Inflammatory macrophage treated with lipopolysaccharide for 4 hours (primary cell): Measurements from ENCODE around the gene FOXJ1.
A peak's percentile ranks its signal among the peaks of the same experiment; 100 is the strongest.
"Not testable (repeated sequence)": the region's sequence is repeated elsewhere in the genome, so short reads cannot be mapped to it uniquely, and the experiment has no call there.

Experiments used
- DNase-seq: peaks from one replicate; pipeline ENCODE4 v3.0.0-alpha.2; 2020

Gene FOXJ1

DNA sequence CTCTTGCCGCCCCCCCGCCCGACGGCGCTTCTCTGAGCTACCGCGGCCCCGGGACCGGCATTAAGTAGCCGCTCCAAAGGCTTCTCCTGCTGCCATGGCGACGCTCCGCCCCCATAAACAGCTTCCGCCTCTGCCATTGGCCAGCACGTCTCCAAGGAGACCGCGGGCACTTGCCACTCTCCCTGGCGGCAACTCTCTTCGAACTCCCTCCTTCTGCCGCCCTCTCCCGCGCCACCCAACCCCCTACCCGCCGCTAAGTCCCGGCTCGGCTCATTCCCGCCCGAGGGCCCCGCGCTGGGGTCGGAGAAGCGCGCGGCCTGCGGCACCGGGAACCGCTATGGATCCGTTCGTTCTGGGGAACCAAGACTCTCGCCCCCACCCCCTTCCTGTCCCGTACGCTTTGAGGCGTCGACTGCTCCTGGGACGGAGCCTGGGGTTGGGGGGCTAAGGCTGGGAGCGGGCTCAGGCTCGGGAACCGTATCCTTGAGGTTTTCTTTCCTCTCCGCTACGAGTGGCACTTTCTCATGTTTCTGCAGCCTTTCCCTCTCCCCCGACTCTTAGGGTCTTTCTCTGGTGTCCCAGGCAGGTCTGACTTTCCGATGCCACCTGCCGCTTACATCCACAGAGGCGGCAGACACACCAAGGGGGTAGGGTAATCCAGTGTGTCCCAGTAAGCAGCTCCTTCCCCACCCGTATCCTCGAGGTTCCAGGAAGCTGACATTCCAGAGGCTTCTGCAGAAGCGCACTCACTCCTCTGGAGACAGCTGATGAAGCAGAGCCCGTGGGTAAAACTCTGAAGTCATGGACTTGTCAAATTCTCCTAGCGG is at the start of gene FOXJ1:
Gene FOXJ1 (minus strand): TSS at position 34 of the 827 bp plus-strand sequence. CDS start 850 bp downstream, outside the sequence.
- peak; percentile 84 for DNase-seq

- no peak for DNase-seq
Measured at GRCh38 chr17:76189741-76190140, 48.7 kb upstream of the FOXJ1 start.

DNA sequence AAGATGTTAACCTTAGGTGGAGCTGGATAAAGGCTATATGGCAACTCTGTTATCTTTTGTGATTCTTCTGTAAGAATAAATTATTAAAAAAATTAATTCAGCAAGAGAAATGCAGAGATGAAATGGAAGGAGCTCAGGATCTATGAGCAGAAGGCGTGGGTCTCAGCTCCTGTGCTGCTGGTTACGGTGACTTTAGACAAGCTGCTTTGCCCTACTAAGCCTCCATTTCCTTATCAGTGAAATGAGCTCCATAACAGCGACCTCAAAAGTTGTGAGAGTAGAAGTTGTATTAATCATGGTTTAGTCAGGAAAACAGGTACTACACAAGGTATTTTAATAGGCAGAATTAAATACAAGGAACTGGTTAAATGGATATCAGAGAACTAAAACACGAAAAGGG is 48.2 kb upstream of the FOXJ1 start:
- DNase-seq = no peak

DNA sequence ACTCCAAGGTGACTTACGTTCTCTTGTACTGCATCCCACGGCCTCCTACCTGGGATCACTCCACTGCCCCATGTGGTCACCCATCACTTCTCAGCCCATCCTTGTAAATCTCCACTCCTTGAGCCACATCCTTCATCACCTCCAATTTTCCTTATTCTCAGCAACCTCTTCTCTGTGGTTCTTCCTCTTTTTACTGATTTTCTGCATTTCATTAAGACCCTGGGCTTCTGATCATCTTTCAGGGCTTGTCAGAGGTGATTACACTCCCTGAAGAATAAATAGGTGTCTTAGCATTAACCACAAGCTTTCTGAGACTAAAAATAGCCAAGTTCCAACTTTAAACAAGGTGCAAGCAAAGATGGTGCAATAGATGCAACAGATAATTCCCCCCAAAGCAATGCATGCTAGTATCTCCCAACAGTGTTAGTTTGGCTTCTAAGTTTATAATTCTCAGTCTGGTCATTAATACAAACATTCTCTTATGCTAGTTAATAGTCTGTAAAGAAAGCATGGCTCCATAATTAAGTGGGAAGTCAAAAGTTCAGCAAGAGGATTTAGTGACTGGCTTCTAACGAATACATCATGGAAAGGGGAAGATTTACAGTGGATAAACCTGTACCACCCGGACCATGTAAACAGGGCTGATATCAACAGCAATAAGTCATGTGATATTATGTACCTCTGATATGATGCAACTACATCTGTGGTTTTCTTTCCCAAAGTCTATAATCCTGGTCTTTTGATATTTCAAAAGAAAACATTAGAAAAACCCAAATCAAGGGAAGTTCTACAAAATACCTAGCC is 47.4 kb upstream of the FOXJ1 start:
- no peak for DNase-seq

DNA sequence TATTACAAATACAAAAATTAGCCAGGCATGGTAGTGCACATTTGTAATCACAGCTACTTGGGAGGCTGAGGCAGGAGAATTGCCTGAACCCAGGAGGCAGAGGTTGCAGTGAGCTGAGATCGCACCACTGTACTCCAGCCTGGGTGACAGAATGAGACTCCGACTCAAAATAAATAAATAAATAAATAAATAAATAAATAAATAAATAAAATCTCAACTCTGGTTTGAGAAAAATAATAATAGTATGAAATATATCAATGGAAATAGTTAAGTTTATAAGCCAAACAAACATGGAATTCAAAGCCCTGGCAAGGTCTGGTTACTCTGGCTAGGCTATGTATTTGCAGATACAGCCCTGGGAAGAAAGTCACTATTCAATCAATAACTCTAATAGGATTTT is 45.7 kb upstream of the FOXJ1 start:
- DNase-seq = not testable (repeated sequence)

DNA sequence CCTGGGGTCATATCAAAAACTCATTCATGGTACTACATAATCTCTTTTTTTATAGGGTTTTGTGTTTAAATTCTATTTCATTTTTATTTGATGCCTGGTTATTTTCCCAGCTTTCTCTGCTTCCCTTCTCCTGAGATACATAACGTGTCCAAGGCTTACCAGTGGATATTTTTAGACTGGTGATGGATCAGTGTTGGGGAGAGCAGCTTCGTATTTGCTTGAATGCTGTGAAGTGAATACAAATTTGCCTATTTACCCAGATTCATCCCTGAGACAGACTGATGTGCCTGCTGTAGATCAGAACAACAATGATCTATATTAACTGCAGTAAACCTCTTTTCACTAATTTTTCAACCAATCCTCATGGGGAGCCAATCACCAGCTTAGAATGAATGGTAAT is 43.2 kb upstream of the FOXJ1 start:
- DNase-seq = no peak

GRCh38 chr17:76182016-76182764 is 41.1 kb upstream of the FOXJ1 start:
- peak; percentile 87 for DNase-seq

DNA sequence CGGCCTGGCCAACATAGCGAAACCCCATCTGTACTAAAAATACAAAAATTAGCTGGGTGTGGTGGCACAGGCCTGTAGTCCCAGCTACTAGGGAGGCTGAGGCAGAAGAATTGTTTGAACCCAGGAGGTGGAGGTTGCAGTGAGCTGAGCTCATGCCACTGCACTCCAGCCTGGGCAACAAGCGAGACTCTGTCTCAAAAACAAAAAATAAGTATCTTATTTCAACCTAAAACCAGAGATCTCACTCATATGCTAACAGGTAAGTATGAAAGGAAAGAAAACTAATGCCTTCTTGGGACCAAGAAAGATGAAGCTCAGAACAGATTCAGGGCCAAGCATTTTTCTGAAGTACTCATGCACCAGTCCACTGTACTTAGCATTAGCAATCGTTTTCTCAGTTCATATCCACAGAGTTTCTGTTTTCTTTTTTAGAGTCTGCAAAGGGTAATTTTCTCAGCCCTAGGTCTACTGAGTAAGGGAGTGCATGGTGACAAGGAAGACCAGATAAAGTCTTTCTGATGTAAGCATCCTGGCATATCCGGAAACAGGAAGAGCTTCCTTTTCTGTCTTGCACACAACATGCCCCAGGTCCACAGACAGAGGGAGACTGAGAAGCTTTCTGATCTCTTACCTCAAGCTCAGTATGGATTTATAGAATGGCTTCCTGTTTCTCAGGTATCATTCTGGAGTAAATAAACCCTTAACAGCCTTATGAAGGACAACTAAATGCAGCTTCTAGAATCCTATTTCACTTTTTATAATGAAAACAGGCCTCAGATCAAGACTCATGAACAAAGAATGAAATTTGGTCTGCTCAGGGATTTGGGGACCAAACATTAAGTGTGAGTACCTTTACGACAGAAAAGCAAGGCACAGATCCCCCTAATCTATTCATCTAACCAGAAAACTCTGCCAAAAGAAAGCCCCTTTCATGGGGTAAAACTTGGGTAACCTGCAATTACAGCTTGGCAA is 38.7 kb upstream of the FOXJ1 start:
- peak; percentile 16 for DNase-seq

DNA sequence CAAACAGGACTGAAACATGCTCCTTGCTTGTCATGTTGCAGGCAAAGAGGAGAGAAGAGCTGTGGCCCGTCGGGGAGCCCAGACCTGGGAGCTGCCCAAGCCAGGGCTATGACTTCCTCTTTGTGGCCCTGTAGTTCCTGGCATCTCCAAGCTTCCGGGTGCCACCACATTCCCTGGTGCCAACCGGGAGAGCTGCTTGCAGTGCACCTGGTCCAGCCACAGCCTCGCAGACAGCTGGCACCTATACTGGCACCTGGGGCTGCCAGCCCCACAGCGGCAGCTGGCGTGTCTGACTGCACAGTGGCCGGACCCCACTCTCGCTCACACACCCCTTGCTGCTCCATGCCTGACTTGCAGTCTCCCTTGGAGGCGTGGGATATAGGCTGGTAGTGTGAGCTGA is 37.1 kb upstream of the FOXJ1 start:
- no peak for DNase-seq

GRCh38 chr17:76176701-76177574 is 35.9 kb upstream of the FOXJ1 start:
- no peak for DNase-seq

DNA sequence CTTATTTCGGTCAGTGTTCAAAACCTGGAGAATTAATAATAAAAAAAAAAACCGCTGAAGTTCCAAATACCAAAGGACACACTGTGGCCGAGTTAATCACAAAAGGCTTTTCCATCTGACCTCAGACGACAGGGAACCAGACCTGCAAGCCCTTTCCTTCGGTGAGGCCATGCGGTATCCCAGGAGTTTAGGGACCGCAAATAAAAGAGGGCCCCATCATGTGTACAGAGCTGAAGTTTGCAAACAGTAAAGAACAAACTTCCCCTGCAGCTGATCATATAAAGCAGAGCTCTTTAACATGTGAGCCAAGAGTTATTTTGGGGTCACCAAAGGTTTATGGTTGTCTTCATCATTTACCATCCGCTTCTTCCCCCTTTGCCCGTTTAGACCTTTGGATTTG is 33.0 kb upstream of the FOXJ1 start:
- no peak for DNase-seq

DNA sequence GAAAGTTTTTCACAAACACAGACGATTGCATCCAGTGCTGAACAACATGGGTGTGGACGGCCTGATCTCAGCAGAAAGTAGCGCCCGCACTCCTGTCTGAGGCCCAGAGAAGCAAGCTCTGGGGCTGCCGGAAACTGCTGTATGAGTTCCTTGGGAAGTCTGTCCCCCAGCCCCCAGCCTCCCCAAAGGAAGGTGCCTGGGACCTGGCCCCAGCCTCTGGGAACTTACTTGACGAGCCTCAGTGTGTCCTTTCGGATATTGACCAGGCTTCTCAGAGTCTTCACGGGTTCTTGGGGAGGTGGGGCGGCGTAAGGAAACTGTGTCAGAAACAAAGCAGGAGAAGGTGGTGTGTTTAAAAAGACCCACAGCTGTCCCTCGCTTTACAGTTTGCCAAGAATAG is 32.4 kb upstream of the FOXJ1 start:
- DNase-seq = no peak

GRCh38 chr17:76171706-76172105 is 30.7 kb upstream of the FOXJ1 start:
- no peak for DNase-seq

DNA sequence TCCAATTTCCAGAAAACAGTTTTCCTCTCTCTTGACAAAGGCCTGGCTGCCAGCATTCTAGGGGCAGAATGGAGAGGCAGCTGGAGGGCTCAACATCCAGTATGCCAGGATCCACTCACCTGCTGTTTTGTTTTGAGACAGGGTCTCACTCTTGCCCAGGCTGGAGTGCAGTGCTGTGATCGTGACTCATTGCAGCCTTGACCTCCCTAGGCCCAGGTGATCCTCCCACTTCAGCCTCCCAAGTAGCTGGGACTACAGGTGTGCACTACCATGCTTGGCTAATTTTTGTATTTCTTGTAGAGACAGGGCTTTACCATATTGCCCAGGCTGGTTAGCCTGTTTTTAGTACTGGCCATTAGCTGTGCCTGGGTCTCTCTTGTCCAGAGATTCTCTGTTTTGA is 29.1 kb upstream of the FOXJ1 start:
- no peak for DNase-seq

- no peak for DNase-seq
Measured at GRCh38 chr17:76166906-76167305, 25.9 kb upstream of the FOXJ1 start.

DNA sequence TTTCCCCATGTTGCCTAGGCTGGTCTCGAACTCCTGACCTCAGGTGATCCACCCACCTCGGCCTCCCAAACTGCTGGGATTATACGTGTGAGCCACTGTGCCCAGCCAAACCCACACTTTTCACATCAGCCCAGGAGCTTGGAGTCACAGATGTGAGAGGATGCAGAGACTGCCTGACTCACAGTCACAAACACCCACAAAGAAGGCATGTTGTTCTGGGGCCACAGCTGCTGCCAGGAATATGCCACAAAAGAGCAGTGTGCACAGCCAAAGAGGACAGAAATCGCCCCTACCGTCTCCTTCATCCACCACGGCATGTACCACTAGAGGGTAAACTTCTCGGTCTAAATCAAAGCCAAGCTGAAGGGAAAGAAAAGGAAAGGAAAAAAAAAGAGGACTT is 25.1 kb upstream of the FOXJ1 start:
- DNase-seq = no peak

DNA sequence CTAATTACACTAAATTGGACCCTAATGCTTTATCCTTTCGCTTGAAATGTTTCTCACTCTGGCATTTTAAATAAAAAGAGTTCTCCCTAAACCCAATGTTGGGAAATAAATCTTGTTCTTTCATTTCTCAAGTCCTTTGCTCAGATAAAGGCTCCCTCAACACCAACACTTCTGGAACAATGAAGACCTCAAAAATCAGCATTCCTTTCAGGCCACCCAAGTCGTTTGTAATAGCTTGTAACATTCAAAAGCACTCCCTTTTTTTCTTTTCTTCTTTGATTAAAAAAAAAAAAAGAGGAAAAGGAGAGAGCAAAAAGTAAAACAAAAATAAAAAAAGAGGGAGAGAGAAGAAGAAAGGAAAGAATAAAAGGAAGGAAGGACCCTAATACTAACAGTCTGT is 23.3 kb upstream of the FOXJ1 start:
- DNase-seq = no peak

DNA sequence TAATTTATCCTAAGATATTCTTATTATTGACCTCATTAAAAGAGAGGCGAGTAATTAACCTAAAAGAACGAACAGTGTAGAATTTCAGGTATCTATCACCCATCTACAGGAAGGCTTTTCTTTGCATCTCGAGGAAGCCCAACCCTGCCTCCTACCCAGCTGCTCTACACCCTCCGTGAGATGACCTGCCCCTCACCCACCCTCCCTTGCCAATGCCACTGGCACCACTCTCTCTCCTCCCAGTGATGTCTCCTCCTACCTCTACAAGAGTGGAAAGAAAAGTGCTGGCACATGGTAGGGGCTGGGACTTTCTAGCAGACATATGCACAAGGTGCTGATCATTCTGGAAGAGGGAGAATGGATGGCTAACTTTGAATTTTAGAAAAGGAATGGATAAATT is 22.9 kb upstream of the FOXJ1 start:
- DNase-seq = no peak

- no peak for DNase-seq
Measured at GRCh38 chr17:76161619-76162266, 20.7 kb upstream of the FOXJ1 start.

GRCh38 chr17:76160896-76161528 is 20.0 kb upstream of the FOXJ1 start:
- DNase-seq = no peak
